Muscle of leg (tissue), 11 donors: ENCODE measurements around the gene TMEM38B. TPM values are rescaled to one million over a fixed set of nuclear protein-coding genes. Genes with fewer than 3 reads are reported as not detected.
"Not testable (repeated sequence)": the region's sequence is repeated elsewhere in the genome, so short reads cannot be mapped to it uniquely, and the experiment has no call there.

Experiments
- DNase-seq: peaks from one replicate; pipeline ENCODE4 v3.0.0; 2013
- H3K27ac ChIP-seq: one replicate; pipeline ENCODE4 v1.5.1; 2013; ENCODE audit warnings: mild to moderate bottlenecking, low read length, control low read depth
- H3K27me3 ChIP-seq: one replicate; pipeline ENCODE4 v1.6.1; 2013; ENCODE audit warnings: low read length; ENCODE audit not compliant: control insufficient read depth, insufficient read depth
- H3K36me3 ChIP-seq: one replicate; pipeline ENCODE4 v1.6.1; 2013; ENCODE audit warnings: low read length; ENCODE audit not compliant: control insufficient read depth, insufficient read depth
- H3K4me1 ChIP-seq: one replicate; pipeline ENCODE4 v1.6.1; 2013; ENCODE audit warnings: low read length; ENCODE audit not compliant: control insufficient read depth, insufficient read depth
- H3K4me3 ChIP-seq: one replicate; pipeline ENCODE4 v1.5.1; 2013; ENCODE audit warnings: low read length, control low read depth
- H3K9me3 ChIP-seq: replicated peaks from 2 replicates; pipeline ENCODE4 v1.6.1; 2013; ENCODE audit warnings: low read depth, low read length; ENCODE audit not compliant: control insufficient read depth
- WGBS: methylation state at CpG from one replicate; pipeline ENCODE4 v1.1.5; 2013; ENCODE audit warnings: missing lambda C conversion rate; ENCODE audit not compliant: insufficient coverage; 5-methylcytosine and 5-hydroxymethylcytosine counted together
- polyA plus RNA-seq, 8 donors: library from polyadenylated mRNA; unstranded; fragments of 120-200 nt; gene quantifications; one replicate each; pipeline versions ENCODE4 v1.2.1 to v1.2.3, GENCODE V29; 2013; ENCODE audit warnings: inconsistent platforms in 1 of 8, low replicate concordance in 1 of 8; ENCODE audit not compliant: insufficient read length in 8 of 8, insufficient read depth in 1 of 8
- total RNA-seq: library from RNA; stranded (reverse); fragments of 120-200 nt; gene quantifications from one replicate; pipeline ENCODE4 v1.2.4, GENCODE V29; 2013

Gene TMEM38B
- total and polyA plus RNA-seq, 9 donors, result 42.2 to 79.4 (median 54.3) TPM

DNA sequence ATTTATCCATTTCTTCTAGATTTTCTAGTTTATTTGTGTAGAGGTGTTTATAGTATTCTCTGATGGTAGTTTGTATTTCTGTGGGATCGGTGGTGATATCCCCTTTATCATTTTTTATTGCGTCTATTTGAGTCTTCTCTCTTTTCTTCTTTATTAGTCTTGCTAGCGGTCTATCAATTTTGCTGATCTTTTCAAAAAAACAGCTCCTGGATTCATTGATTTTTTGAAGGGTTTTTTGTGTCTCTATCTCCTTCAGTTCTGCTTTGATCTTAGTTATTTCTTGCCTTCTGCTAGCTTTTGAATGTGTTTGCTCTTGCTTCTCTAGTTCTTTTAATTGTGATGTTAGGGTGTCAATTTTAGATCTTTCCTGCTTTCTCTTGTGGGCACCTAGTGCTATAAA is 53.0 kb downstream of the TMEM38B start:
- WGBS, result no CpG with 5 or more reads among the region's 3 CpGs

DNA sequence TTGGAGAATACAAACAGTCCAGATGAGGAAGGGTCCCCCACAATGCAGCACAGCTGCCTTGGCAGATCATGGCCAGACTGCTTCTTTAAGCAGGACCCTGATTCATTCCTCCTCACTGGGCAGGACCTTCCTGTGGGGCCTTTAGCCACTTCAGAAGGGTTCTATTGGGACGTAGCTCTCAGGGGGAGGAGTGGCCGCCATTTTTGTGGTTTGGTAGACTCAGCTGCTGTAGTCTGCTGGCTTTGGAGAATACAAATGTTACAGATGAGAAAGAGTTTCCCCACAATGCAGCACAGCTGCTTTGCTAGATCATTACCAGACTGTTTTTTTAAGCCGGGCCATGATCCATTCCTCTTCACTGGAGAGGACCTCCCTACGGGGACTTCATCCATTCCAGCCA is 57.4 kb downstream of the TMEM38B start:
- H3K27me3 ChIP-seq, result no peaks in the 10 kb centered on the region
- peaks cover 16% of the 10 kb centered on the region for H3K9me3 ChIP-seq
- no peak overlapping the region for H3K27ac ChIP-seq
- H3K4me3 ChIP-seq, result no peak overlapping the region
- H3K36me3 ChIP-seq, result peaks cover 12% of the 10 kb centered on the region
- no peaks in the 10 kb centered on the region for H3K4me1 ChIP-seq
- WGBS, result 98% methylated on average over 4 of the region's 4 CpGs
- no peak for DNase-seq

More for the DNA sequence above, 53.0 kb downstream of the TMEM38B start:
- H3K27me3 ChIP-seq, DNase-seq, H3K4me3 ChIP-seq, H3K4me1 ChIP-seq, H3K27ac ChIP-seq: not testable (repeated sequence)
- H3K9me3 ChIP-seq, result peaks cover 12% of the 10 kb centered on the region
- H3K36me3 ChIP-seq, result peaks cover 12% of the 10 kb centered on the region

DNA sequence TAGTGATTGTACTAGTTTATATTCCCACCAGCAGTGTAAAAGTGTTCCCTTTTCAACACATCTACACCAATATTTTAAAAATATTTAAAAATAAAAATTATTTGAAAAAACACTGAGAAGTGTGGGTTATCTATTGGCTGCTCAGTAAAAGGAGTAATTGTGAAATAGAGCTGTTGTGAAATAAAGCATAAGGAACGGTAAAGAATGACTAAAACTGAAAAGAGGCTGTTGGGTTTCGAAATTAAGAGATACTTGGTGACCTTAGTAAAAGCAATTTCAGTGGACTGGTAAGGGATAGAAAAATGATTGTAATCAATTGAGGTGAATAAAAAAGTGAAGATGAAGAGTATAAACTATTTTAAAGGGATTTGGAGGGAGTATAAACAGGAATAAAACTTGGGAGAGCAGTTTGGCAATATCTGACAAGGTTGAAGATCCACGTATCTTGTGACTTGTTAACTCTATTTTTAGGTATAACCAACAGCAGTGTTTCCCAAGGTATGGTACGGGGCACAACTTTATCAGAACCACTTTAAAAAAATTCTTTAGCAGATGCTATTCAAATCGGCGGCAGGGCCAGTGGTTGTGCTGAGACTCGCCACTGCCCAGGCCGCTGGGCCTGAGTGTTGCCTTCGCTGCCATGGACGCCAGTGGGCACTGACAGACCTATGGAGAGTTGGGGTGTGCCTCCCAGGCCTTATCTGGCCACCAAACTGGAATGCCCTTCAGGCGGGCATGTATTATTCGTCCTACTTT is 63.3 kb downstream of the TMEM38B start:
- Histone ChIP-seq H3K4me1 (no peaks in the 10 kb centered on the region), H3K36me3 (no peaks in the 10 kb centered on the region), H3K9me3 (peaks cover 4% of the 10 kb centered on the region), H3K27me3 (no peaks in the 10 kb centered on the region), H3K27ac (no peak overlapping the region), H3K4me3 (no peak overlapping the region)
- 90% methylated on average over 8 of the region's 12 CpGs for WGBS
- DNase-seq, result no peak

DNA sequence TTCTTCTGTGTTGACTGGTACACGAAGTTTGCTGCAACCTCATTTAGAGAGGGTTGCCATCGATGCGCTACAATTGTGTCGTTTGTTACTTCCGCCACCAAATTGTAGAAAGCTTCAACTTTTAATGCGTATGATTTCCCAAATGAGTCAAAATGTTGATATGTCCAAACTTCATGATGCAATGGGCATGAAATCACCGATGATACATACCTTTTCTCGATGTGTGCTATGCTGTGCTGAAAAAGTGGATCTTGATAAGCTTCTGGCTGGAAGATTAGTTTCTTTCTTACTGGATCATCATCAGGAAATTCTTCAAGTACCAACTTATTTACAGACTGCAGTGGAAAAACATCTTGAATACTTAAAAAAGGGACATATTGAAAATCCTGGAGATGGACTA is 65.7 kb downstream of the TMEM38B start:
- no peak overlapping the region for H3K27ac ChIP-seq
- DNase-seq, result no peak
- no peaks in the 10 kb centered on the region for H3K36me3 ChIP-seq
- H3K27me3 ChIP-seq, result no peaks in the 10 kb centered on the region
- H3K4me1 ChIP-seq, result no peaks in the 10 kb centered on the region
- H3K4me3 ChIP-seq, result no peak overlapping the region
- WGBS, result 100% methylated on average over 1 of the region's 8 CpGs
- no peaks in the 10 kb centered on the region for H3K9me3 ChIP-seq

DNA sequence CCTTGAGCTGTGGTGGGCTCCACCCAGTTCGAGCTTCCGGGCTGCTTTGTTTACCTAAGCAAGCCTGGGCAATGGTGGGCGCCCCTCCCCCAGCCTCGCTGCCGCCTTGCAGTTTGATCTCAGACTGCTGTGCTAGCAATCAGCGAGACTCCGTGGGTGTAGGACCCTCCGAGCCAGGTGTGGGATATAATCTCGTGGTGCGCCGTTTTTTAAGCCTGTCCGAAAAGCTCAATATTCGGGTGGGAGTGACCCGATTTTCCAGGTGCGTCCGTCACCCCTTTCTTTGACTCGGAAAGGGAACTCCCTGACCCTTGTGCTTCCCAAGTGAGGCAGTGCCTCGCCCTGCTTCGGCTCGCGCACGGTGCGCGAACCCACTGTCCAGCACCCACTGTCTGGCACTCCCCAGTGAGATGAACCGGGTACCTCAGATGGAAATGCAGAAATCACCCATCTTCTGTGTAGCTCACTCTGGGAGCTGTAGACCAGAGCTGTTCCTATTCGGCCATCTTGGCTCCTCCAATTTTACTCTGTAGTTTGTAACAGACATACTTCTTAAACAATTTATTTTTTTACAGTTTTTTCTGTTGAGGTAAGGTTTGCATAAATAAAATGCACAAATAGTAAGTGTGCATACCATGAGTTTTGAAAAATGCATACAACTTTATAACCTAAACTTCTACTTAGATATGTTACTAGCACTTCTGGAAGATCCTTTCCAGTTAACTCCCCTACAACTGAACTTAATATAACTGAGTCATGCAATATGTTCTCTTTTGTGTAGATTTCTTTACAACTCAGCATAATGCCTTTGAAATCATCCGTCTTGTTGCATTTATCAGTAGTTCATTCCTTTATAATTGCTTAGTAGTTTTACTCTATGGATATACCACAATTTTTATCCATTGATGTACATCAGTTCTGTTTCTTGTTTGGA is 88.5 kb downstream of the TMEM38B start:
- not testable (repeated sequence) for H3K4me1 ChIP-seq, H3K36me3 ChIP-seq, H3K27ac ChIP-seq, DNase-seq, H3K27me3 ChIP-seq, H3K9me3 ChIP-seq, H3K4me3 ChIP-seq
- 95% methylated on average over 15 of the region's 27 CpGs for WGBS

DNA sequence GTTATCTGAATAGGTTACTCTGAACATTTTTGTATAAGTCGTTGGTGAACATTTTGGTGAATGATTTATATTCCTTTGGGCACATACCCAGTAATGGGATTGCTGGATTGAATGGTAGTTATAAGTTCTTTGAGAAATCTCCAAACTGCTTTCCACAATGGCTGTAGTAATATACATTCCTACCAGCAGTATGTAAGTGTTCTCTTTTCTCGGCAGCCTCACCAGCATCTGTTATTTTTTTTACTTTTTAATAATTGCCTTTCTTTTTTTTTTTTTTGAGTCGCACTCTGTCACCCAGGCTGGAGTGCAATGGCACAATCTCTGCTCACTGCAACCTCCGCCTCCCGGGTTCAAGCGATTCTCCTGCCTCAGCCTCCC is 89.1 kb downstream of the TMEM38B start:
- H3K9me3 ChIP-seq, H3K4me3 ChIP-seq, H3K36me3 ChIP-seq, DNase-seq, H3K4me1 ChIP-seq, H3K27ac ChIP-seq, H3K27me3 ChIP-seq: not testable (repeated sequence)
- WGBS, result no CpG with 5 or more reads among the region's 6 CpGs

DNA sequence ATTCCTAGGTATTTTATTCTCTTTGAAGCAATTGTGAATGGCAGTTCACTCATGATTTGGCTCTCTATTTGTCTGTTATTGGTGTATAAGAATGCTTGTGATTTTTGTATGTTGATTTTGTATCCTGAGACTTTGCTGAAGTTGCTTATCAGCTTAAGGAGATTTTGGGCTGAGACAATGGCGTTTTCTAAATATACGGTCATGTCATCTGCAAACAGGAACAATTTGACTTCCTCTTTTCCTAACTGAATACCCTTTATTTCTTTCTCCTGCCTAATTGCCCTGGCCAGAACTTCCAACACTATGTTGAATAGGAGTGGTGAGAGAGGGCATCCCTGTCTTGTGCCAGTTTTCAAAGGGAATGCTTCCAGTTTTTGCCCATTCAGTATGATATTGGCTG is 92.5 kb downstream of the TMEM38B start:
- H3K27ac ChIP-seq, DNase-seq, H3K9me3 ChIP-seq, H3K4me3 ChIP-seq, H3K27me3 ChIP-seq, H3K36me3 ChIP-seq, H3K4me1 ChIP-seq: not testable (repeated sequence)
- WGBS, result no CpG with 5 or more reads among the region's 2 CpGs

DNA sequence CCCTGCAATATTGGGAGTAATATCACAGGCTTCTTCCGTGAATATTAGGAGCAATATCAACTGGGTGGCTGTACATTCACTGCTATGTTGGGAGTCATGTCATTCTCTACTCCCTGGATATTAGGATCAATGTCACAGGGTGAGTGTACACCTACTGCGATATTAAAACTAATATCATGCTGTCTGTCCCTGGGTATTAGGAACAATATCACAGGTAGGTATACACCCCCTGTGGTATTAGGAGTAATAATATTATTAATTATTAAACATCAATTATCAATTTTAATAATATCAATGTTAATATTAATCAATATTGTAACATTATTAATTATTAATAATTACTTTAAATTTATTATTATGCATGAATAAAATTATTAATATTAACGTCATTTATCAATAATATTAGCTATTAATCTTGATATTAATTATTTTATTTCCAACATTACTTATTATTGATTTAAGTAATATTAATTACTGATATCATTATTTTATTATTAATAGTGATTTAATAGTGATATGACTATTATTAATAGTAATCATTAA is 121.9 kb downstream of the TMEM38B start:
- no peak for DNase-seq
- WGBS, result no CpG with 5 or more reads among the region's 3 CpGs
- Histone ChIP-seq H3K27me3 (no peaks in the 10 kb centered on the region), H3K9me3 (peaks cover 15% of the 10 kb centered on the region), H3K36me3 (no peaks in the 10 kb centered on the region), H3K27ac (no peak overlapping the region), H3K4me3 (no peak overlapping the region), H3K4me1 (no peaks in the 10 kb centered on the region)

DNA sequence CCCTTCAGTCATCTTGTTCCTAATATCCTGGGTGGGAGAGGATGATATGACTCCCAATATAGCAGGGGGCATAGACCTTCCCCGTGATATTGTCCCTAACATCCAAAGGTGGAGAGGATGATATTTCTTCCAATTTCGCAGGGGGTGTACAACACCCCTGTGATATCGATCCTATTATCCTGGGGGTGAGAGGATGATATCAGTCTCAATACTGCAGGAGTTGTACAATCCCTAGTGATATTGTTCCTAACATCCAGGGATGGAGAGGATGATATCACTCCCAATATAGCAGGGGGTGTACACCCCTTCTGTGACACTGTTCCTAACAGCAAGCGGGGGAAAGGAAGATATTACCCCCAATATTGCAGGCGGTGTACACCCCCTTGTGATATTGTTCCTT is 122.6 kb downstream of the TMEM38B start:
- no peak overlapping the region for H3K4me3 ChIP-seq
- WGBS, result 100% methylated on average over 1 of the region's 5 CpGs

DNA sequence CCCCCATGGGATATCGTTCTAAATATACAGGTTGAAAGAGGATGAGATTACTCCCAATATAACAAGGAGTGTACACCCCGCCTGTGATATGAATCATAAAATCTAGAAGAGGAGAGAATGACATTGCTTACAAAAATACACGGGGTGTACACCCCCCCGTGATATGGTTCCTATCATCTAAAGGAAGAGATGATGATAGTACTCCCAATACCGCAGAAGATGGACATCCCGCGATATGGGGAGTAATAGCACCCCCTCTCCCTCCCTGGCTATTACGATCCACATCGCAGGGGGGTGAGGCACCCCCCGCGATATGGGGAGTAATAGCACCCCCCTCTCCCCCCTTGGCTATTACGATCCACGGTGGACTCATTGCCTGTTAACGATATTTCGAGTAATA is 124.6 kb downstream of the TMEM38B start:
- 89% methylated on average over 3 of the region's 15 CpGs for WGBS
- Histone ChIP-seq H3K27ac (no peak overlapping the region), H3K36me3 (no peaks in the 10 kb centered on the region), H3K4me1 (no peaks in the 10 kb centered on the region), H3K4me3 (no peak overlapping the region), H3K9me3 (peaks cover 30% of the 10 kb centered on the region), H3K27me3 (no peaks in the 10 kb centered on the region)
- no peak for DNase-seq

More for the DNA sequence above, 122.6 kb downstream of the TMEM38B start:
- Histone ChIP-seq H3K4me1 (no peaks in the 10 kb centered on the region), H3K27me3 (no peaks in the 10 kb centered on the region), H3K36me3 (no peaks in the 10 kb centered on the region), H3K27ac (no peak overlapping the region), H3K9me3 (peaks cover 18% of the 10 kb centered on the region)
- no peak for DNase-seq
